NCI-H748 (cell line): ENCODE data around the gene NMBR.
"Not testable (repeated sequence)": the region's sequence is repeated elsewhere in the genome, so short reads cannot be mapped to it uniquely, and the experiment has no call there.

Experiments
- DNase-seq: peaks from one replicate; lab custom pipeline; 2025; ENCODE audit not compliant: unreplicated experiment; lab: John Stamatoyannopoulos, UW

NMBR gene

GRCh38 chr6:142146828-142147662 is at the start of gene NMBR, which contains the start of gene VTA1:
Gene NMBR, minus strand, starts transcription at chr6:142147122. Its CDS starts 58,464 bp downstream, at chr6:142088658.
Gene VTA1, plus strand, starts transcription at chr6:142147263. Its CDS starts 25 bp downstream, at chr6:142147288.
- peak; percentile 99 for DNase-seq

- DNase-seq = no peak
Observed at GRCh38 chr6:142195862-142196541, 49.1 kb upstream of the NMBR start.

- DNase-seq = no peak
Observed at GRCh38 chr6:142193621-142194020, 46.7 kb upstream of the NMBR start.

DNA sequence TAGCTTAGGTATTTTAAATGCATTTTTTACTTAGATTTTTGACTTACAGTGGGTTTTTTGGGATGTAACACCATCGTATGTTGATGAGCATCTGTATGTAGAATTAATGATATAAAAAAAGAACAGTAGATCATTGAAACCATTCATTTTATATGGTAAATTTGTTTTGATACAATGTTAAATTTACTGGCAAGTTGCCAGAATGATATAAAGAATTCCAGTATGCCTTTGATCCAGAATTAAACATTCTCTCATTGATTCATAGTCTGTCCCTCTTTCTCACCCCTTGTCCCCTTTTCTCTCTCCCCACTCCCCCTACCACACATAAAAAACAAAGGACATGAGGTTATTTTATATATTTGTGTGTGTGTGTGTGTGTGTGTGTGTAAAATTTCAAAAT is 45.4 kb upstream of the NMBR start:
- DNase-seq = no peak

DNA sequence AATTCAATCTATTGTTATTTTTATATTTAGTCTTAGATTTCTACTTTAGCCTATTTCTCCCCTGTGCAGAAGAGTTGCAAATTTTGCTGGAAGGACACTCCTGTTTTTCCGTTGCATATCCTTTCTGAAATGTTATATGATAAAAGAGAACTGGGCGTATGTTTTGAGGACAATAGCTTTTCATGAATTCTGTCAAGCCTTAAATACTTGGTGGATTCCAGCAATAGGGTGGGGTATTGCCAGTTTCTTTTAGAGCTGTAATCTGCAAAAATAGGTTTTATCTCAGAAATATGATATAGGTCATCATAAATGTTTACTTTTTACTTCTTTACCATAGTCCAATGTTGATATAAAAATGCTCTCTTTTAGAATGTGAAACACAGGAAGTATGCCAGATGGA is 42.1 kb upstream of the NMBR start:
- no peak for DNase-seq

GRCh38 chr6:142188341-142188740 is 41.4 kb upstream of the NMBR start:
- DNase-seq = not testable (repeated sequence)

DNA sequence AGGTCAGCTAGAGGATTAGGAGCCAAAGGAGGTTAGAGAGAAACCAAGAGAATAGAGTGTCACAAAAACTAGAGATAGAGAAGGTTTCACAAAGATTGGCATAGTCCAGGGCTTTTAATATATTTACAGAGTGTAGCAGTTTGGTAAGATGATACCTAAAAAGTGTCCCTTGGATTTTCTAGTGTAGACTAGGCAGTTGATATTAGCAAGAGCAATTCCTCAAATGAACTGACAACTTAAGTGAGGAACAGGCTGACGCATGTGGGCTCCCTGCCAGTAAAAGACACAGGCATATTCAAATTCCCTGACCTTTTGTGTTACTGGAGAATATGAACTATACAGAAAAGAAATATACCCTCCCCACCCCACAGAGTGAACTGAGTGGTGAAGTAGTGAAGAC is 40.3 kb upstream of the NMBR start:
- peak; percentile 35 for DNase-seq

GRCh38 chr6:142185641-142186040 is 38.7 kb upstream of the NMBR start:
- DNase-seq = no peak

GRCh38 chr6:142184307-142184706 is 37.4 kb upstream of the NMBR start:
- no peak for DNase-seq

DNA sequence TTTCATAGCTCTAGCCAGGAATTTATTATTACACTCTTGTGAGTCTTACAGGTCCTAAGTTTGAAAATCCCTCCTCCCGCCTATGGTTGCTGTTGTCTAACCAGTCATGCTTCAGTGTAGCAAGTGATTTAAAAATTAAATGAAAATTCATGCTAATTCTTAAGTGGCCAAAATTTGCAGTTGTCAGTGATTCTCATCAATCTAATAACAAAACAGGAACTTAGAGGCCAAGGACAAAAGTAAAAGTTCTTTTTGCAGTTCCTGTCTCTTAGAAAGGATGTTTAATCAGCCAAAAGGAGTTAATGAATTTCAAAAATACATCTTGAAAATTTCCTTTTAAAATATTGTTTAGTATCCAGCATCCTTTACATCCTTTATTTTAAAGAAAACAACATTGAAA is 36.4 kb upstream of the NMBR start:
- DNase-seq = no peak

DNA sequence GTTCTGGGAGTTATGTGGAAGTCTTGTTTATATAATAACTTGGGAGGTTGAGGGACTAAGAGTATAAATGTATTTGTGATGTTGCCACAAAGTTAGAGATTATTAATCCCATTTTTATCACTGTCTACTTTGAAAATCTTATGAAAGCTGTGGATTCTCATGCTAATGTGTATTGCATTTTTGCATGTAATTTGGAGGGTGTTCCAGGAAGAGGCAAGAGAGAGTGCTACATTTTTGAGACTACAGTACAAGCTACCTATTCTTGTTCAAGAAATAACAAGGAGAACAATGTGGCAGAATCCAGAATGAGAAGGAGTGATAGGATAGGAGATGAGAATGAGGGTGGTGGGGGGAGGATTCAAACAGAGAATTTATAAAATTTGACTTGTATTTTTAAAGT is 35.1 kb upstream of the NMBR start:
- no peak for DNase-seq

- DNase-seq = no peak
Observed at GRCh38 chr6:142178129-142178528, 31.2 kb upstream of the NMBR start.

DNA sequence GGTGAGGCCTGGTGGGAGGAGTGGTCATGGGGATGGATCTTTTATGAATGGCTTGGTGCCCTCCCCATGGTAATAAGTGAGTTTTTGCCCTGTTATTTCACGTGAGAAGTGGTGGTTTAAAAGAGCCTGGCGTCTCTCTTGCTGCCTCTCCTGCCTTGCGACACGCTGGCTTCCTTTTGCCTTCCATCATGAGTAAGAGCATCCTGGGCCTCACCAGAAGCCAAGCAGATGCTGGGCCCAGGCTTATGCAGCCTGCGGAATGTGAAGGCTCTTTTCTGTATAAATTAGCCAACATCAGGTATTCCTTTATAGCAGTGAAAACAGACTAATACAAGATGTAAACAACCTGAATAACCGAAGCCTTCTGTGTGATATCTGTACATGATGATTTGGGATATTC is 27.8 kb upstream of the NMBR start:
- DNase-seq = no peak

- DNase-seq = no peak
Observed at GRCh38 chr6:142173980-142174379, 27.1 kb upstream of the NMBR start.

- DNase-seq = no peak
Observed at GRCh38 chr6:142172758-142173157, 25.8 kb upstream of the NMBR start.

DNA sequence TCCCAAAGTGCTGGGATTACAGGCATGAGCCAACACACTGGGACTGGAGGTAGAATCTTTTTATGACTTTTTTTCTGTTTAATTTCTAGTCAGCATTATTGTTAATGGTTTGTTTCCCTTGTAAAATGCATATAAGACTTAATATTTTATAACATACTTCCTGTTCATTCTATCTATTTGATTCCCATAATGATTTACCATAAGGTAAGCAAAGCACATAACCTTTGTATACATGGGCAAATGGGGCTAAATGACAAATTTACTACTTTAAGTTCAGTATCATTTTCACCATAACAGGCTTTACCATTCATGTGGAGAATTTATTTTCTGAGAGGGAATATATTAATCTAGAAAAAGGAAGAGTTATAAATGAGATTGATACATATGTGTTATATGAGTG is 24.4 kb upstream of the NMBR start:
- DNase-seq = no peak

GRCh38 chr6:142167486-142167885 is 20.6 kb upstream of the NMBR start:
- no peak for DNase-seq

GRCh38 chr6:142167071-142167470 is 20.1 kb upstream of the NMBR start:
- DNase-seq = no peak

DNA sequence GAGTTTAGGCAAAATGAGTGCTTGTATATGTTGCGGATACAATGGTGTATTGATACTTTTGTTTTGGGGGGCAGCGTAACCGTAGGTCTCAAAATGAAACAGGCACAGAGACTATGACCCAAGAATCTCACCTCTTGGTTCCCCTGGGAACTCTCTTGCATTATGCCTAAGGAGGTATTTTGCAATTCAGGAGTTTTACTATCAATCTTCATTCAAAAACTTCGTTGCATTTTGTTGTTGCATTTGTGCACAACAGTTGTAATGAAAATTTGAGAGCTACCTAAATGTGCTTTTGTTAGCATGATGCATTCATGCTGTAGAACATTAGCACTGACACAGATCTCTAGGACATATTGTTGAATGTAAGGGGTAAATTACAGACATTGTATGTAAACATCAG is 18.3 kb upstream of the NMBR start:
- no peak for DNase-seq

DNA sequence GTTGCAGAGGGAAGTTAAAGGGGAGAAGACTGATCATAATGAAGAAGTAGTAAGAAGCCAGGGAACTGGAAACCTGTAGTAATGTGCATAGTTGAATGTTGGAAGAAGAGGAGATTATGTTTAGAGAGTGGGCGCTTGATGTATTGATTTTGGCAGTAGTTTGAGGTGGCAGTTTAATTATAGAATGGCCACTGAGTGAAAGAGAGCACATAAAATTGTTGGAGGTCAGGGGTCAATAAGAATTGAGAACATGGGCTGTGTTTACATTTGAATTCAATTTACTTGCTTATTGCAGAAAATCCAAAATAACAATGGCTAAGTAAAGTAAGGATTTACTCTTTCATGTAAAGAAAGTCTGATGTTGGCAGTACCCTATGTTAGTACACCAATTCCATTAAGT is 15.9 kb upstream of the NMBR start:
- DNase-seq = peak; percentile 76

GRCh38 chr6:142156758-142157068 is 9.8 kb upstream of the NMBR start:
- DNase-seq = not testable (repeated sequence)

- peak; percentile 34 for DNase-seq
Observed at GRCh38 chr6:142155895-142156757, 9.2 kb upstream of the NMBR start.
